ENCODE results near the gene JAM3. TPM values are rescaled to one million over a fixed set of nuclear protein-coding genes. Genes with fewer than 3 reads are reported as not detected.

Gene JAM3
- total and polyA plus RNA-seq, 2 of the 8 experiments (the other 6 are each of a cell fraction or from before 2014, with no cell fraction given), result 19.6 to 42.8 TPM

DNA sequence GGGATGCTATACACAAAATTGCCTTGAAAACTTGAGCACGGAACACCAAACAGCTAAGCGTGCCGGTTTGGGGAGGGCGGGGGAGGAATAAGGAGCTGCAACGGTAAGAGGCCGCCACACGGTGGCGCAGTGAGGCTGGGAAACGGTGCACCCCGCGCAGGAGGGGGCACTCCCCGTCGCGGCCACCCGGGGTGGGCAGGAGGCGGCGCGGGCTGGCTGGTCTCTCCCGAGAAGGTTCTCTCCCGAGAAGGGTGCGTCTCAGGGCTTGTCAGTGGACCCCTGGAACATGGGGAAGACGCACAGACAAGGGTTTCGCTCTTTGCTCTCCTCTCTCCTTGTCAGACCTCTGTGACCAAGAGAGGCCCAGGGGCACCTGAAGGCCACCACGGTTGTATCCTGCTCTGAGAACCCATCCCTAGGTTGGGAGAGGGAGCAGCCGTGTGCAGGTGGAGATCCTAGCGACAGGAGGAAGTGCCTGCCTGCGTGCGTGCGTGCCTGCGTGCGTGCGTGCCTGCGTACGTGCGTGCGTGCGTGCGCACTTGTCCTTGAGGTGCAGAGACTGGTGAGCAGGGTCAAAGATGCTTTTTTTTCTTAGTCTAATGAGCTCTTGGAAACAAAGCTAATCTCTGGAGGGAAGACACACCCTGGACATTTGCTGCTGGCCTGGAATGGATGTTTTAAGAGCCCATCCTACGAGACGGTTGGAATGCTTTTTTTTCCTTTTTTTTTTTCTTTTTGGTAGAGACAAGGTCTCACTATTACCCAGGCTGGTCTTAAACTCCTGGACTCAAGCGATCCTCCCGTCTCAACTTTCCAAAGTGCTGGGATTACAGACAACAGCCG, 18.1 kb upstream of the JAM3 start (continued):
- no peak for TF ChIP-seq ASH2L (IDR thresholded peaks at IDR 0.05; ENCODE audit: low read length)
- TF ChIP-seq CHD2 (IDR thresholded peaks at IDR 0.05; ENCODE audit: low read length), result no peak
- peak; percentile 83 to 95 (median 92) for TF ChIP-seq CTCF (IDR thresholded peaks at IDR 0.05; ENCODE audit: control extremely low read depth in 1 of 3, insufficient read depth in 1 of 3, low read depth in 1 of 3, low read length in 3 of 3)
- no peak for TF ChIP-seq SIX5 (IDR thresholded peaks at IDR 0.05; ENCODE audit: low read depth, low read length)
- no peak for TF ChIP-seq USF2 (IDR thresholded peaks at IDR 0.05; ENCODE audit: low read length)
- no peak for TF ChIP-seq MAX (IDR thresholded peaks at IDR 0.05)
- TF ChIP-seq KDM5A (IDR thresholded peaks at IDR 0.05; ENCODE audit: low read length), result no peak
- TF ChIP-seq GTF2F1 (IDR thresholded peaks at IDR 0.05; ENCODE audit: borderline replicate concordance, low read depth, low read length), result 0 out of 2 replicates have a peak, but pooled peaks have one; percentile 51
- no peak; the same call in 1 of the 2 replicates for TF ChIP-seq CREB1 (IDR thresholded peaks at IDR 0.05)
- peak; percentile 85 to 90 for TF ChIP-seq RAD21 (IDR thresholded peaks at IDR 0.05 in 1 of 2, conservative IDR thresholded peaks at IDR 0.05 in 1 of 2; ENCODE audit: low read depth in 2 of 2, low read length in 2 of 2)
- no peak for TF ChIP-seq SAP30 (IDR thresholded peaks at IDR 0.05; ENCODE audit: insufficient read depth, insufficient replicate concordance, low read length)
- TF ChIP-seq SIN3A (conservative IDR thresholded peaks at IDR 0.05 in 1 of 2, IDR thresholded peaks at IDR 0.05 in 1 of 2; ENCODE audit: low read depth in 1 of 2, low read length in 2 of 2), result no peak
- TF ChIP-seq EZH2 (IDR thresholded peaks at IDR 0.05; ENCODE audit: low read depth, low read length, severe bottlenecking), result no peak
- TF ChIP-seq JUND (IDR thresholded peaks at IDR 0.05; ENCODE audit: low read length), result no peak
- TF ChIP-seq ZNF274 (IDR thresholded peaks at IDR 0.05; ENCODE audit: borderline replicate concordance, extremely low read depth, low read length), result no peak
- no peak for TF ChIP-seq RBBP5 (IDR thresholded peaks at IDR 0.05; ENCODE audit: borderline replicate concordance, low read depth, low read length)
- no peak for TF ChIP-seq KDM4A (IDR thresholded peaks at IDR 0.05; ENCODE audit: low read depth, low read length, severe bottlenecking)

All from H1 (cell line).